ENCODE measurements around the gene RAB40C. TPM values are rescaled to one million over a fixed set of nuclear protein-coding genes. Genes with fewer than 3 reads are reported as not detected.

The RAB40C gene
- total RNA-seq, 1 donor from 2014 or later: 6.0 TPM

DNA sequence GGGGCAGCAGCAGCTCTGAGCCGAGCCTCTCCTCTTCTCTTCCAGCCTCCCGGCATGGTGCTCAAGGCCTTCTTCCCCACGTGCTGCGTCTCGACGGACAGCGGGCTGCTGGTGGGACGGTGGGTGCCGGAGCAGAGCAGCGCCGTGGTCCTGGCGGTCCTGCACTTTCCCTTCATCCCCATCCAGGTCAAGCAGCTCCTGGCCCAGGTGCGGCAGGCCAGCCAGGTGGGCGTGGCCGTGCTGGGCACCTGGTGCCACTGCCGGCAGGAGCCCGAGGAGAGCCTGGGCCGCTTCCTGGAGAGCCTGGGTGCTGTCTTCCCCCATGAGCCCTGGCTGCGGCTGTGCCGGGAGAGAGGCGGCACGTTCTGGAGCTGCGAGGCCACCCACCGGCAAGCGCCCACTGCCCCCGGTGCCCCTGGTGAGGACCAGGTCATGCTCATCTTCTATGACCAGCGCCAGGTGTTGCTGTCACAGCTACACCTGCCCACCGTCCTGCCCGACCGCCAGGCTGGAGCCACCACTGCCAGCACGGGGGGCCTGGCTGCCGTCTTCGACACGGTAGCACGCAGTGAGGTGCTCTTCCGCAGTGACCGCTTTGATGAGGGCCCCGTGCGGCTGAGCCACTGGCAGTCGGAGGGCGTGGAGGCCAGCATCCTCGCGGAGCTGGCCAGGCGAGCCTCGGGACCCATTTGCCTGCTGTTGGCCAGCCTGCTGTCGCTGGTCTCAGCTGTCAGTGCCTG, 15.7 kb upstream of the RAB40C start:
- H3K27ac Mint-ChIP-seq: no peak overlapping the region
- Histone ChIP-seq H3K9ac (no peak overlapping the region), H3K9me3 (ENCODE audit: low read depth) (no peaks in the 10 kb centered on the region), H3K4me1 (peaks cover under 1% of the 10 kb centered on the region), H3K4me2 (no peak overlapping the region), H3K4me3 (no peak overlapping the region), H4K20me1 (ENCODE audit: low read depth) (peaks cover 36% of the 10 kb centered on the region), H3F3A (ENCODE audit: low read depth) (peaks cover 7% of the 10 kb centered on the region), H3K27me3 (no peaks in the 10 kb centered on the region), H3K79me2 (ENCODE audit: low read depth) (peaks cover 9% of the 10 kb centered on the region), H3K36me3 (no peaks in the 10 kb centered on the region), H3K27ac (no peak overlapping the region), H2AFZ (replicated peaks) (no peak overlapping the region)
- no peaks in the 10 kb centered on the region for H3K36me3 Mint-ChIP-seq
- TF ChIP-seq EZH2 (IDR thresholded peaks at IDR 0.05): no peak
- TF ChIP-seq, protein P1, sequence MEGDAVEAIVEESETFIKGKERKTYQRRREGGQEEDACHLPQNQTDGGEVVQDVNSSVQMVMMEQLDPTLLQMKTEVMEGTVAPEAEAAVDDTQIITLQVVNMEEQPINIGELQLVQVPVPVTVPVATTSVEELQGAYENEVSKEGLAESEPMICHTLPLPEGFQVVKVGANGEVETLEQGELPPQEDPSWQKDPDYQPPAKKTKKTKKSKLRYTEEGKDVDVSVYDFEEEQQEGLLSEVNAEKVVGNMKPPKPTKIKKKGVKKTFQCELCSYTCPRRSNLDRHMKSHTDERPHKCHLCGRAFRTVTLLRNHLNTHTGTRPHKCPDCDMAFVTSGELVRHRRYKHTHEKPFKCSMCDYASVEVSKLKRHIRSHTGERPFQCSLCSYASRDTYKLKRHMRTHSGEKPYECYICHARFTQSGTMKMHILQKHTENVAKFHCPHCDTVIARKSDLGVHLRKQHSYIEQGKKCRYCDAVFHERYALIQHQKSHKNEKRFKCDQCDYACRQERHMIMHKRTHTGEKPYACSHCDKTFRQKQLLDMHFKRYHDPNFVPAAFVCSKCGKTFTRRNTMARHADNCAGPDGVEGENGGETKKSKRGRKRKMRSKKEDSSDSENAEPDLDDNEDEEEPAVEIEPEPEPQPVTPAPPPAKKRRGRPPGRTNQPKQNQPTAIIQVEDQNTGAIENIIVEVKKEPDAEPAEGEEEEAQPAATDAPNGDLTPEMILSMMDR (IDR thresholded peaks at IDR 0.05): no peak
- TF ChIP-seq EZH2phosphoT487 (IDR thresholded peaks at IDR 0.05): no peak
- no peak overlapping the region for H3K4me3 Mint-ChIP-seq
- peaks cover 6% of the 10 kb centered on the region for H3K27me3 Mint-ChIP-seq (ENCODE audit: insufficient read depth, low read depth)
- DNase-seq (ENCODE audit: low spot score): no peak
- peaks cover 21% of the 10 kb centered on the region for H3K4me1 Mint-ChIP-seq
- no peaks in the 10 kb centered on the region for H3K9me3 Mint-ChIP-seq

GRCh38 chr16:575354-576196, 14.3 kb upstream of the RAB40C start:
- Histone ChIP-seq H3K9me3 (ENCODE audit: low read depth) (no peaks in the 10 kb centered on the region), H3F3A (ENCODE audit: low read depth) (peaks cover 4% of the 10 kb centered on the region), H3K79me2 (ENCODE audit: low read depth) (peaks cover 3% of the 10 kb centered on the region), H3K27ac (no peak overlapping the region), H3K4me3 (no peak overlapping the region), H3K4me1 (no peaks in the 10 kb centered on the region), H3K36me3 (no peaks in the 10 kb centered on the region), H3K27me3 (no peaks in the 10 kb centered on the region), H3K9ac (no peak overlapping the region), H3K4me2 (no peak overlapping the region), H4K20me1 (ENCODE audit: low read depth) (peaks cover 37% of the 10 kb centered on the region), H2AFZ (replicated peaks) (no peak overlapping the region)
- Mint-ChIP-seq H3K9me3 (no peaks in the 10 kb centered on the region), H3K36me3 (no peaks in the 10 kb centered on the region), H3K4me1 (peaks cover 17% of the 10 kb centered on the region), H3K27ac (no peak overlapping the region), H3K4me3 (no peak overlapping the region), H3K27me3 (ENCODE audit: insufficient read depth, low read depth) (peaks cover 6% of the 10 kb centered on the region)
- DNase-seq (ENCODE audit: low spot score): no peak
- TF ChIP-seq EZH2 (IDR thresholded peaks at IDR 0.05) (no peak), EZH2phosphoT487 (IDR thresholded peaks at IDR 0.05) (no peak)
- TF ChIP-seq, protein P1 (IDR thresholded peaks at IDR 0.05): no peak

DNA sequence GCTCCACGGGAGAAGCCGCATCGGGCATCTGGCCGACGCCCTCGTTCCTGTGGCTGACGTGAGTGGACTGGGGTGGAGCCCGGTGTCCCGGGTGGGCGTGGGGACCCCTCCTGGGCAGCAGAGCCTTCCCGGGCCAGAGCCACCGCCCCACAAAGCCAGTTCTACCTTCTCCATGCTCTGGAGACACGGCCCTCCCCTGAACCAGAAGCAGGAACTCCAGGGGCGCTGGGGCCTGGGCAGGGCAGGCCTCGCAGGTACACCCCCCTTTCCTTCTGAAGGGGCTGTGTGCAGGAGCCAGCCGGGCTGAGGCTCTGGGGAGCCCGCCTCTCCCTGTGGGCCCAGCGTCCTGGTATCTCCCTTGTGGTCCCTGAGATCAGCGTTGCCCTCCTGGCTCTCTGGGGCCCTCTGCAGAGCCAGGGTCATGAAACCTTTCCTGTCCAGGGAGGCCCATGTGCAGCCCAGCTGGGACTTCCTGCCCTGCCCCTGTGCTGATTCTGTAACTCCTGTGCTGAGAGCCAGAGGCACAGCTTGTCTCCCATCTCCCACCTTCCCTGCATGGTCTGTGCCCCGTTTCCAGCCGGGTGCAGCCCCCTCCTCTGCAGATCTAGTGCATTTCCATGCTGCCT, 13.6 kb upstream of the RAB40C start:
- H3K9me3 ChIP-seq (ENCODE audit: low read depth): no peaks in the 10 kb centered on the region
- H3K27me3 ChIP-seq: no peaks in the 10 kb centered on the region
- H4K20me1 ChIP-seq (ENCODE audit: low read depth): peaks cover 34% of the 10 kb centered on the region
- Mint-ChIP-seq H3K36me3 (no peaks in the 10 kb centered on the region), H3K27ac (no peak overlapping the region), H3K4me3 (no peak overlapping the region), H3K9me3 (no peaks in the 10 kb centered on the region), H3K27me3 (ENCODE audit: insufficient read depth, low read depth) (peaks cover 5% of the 10 kb centered on the region), H3K4me1 (peaks cover 10% of the 10 kb centered on the region)
- H3K36me3 ChIP-seq: no peaks in the 10 kb centered on the region
- H3K9ac ChIP-seq: no peak overlapping the region
- no peak overlapping the region for H2AFZ ChIP-seq (replicated peaks)
- H3K4me1 ChIP-seq: no peaks in the 10 kb centered on the region
- peaks cover 4% of the 10 kb centered on the region for H3F3A ChIP-seq (ENCODE audit: low read depth)
- H3K4me3 ChIP-seq: no peak overlapping the region
- H3K27ac ChIP-seq: no peak overlapping the region
- no peak overlapping the region for H3K4me2 ChIP-seq
- TF ChIP-seq, protein P1 (IDR thresholded peaks at IDR 0.05): no peak
- TF ChIP-seq EZH2phosphoT487 (IDR thresholded peaks at IDR 0.05): no peak
- no peak for TF ChIP-seq EZH2 (IDR thresholded peaks at IDR 0.05)
- DNase-seq (ENCODE audit: low spot score): no peak
- H3K79me2 ChIP-seq (ENCODE audit: low read depth): no peaks in the 10 kb centered on the region

All from neural progenitor cell (in vitro differentiated cells).